GM13976 (cell line): Measurements from ENCODE around the gene SCAMP4.

Experiments
- DNase-seq: peaks from one replicate; pipeline ENCODE4 v3.0.0; 2012; ENCODE audit warnings: low spot score
- in situ Hi-C: fragments of 300-500 bp; cut with MboI; formaldehyde crosslinking; loops from one replicate; pipeline ENCODE4 v1.12.0; 2022; ENCODE audit warnings: low sequenced_read_pairs, mixed read lengths, inconsistent platforms; ENCODE audit not compliant: unreplicated experiment
- TF ChIP-seq, protein P1 (sequence below): IDR thresholded peaks from 2 replicates; pipeline ENCODE4 v1.5.1; 2012; ENCODE audit warnings: borderline replicate concordance, mild to moderate bottlenecking; ENCODE audit not compliant: insufficient read depth; ENCODE audit errors: extremely low read depth, missing control alignments, control extremely low read depth

Gene SCAMP4

GRCh38 chr19:1954532-1954933, 49.3 kb downstream of the SCAMP4 start:
- in situ Hi-C loops: no loop called here
- DNase-seq: no peak
- TF ChIP-seq, protein P1, sequence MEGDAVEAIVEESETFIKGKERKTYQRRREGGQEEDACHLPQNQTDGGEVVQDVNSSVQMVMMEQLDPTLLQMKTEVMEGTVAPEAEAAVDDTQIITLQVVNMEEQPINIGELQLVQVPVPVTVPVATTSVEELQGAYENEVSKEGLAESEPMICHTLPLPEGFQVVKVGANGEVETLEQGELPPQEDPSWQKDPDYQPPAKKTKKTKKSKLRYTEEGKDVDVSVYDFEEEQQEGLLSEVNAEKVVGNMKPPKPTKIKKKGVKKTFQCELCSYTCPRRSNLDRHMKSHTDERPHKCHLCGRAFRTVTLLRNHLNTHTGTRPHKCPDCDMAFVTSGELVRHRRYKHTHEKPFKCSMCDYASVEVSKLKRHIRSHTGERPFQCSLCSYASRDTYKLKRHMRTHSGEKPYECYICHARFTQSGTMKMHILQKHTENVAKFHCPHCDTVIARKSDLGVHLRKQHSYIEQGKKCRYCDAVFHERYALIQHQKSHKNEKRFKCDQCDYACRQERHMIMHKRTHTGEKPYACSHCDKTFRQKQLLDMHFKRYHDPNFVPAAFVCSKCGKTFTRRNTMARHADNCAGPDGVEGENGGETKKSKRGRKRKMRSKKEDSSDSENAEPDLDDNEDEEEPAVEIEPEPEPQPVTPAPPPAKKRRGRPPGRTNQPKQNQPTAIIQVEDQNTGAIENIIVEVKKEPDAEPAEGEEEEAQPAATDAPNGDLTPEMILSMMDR: no peak

GRCh38 chr19:1955171-1956121, 50.2 kb downstream of the SCAMP4 start:
- TF ChIP-seq, protein P1: no peak
- in situ Hi-C loops: no loop called here
- no peak for DNase-seq

- TF ChIP-seq, protein P1: no peak
Observed at GRCh38 chr19:1956122-1956494, 50.9 kb downstream of the SCAMP4 start.

GRCh38 chr19:1956868-1957492, 51.8 kb downstream of the SCAMP4 start:
- TF ChIP-seq, protein P1: no peak
- DNase-seq: no peak
- in situ Hi-C loops: no loop called here

More at GRCh38 chr19:1956122-1956494, 50.9 kb downstream of the SCAMP4 start:
- in situ Hi-C loops: no loop called here
- no peak for DNase-seq

- TF ChIP-seq, protein P1: no peak
Observed at GRCh38 chr19:1957562-1958248, 52.5 kb downstream of the SCAMP4 start.

GRCh38 chr19:1959928-1960589, 54.9 kb downstream of the SCAMP4 start:
- in situ Hi-C loops: no loop called here
- DNase-seq: no peak
- TF ChIP-seq, protein P1: no peak

More at GRCh38 chr19:1957562-1958248, 52.5 kb downstream of the SCAMP4 start:
- DNase-seq: no peak
- in situ Hi-C loops: no loop called here
